Gastrocnemius medialis (tissue), 4 donors: ENCODE results near the gene TUB. TPM values are rescaled to one million over a fixed set of nuclear protein-coding genes. Genes with fewer than 3 reads are reported as not detected.

Experiments used
- ATAC-seq, 2 donors: fragments of 150-250 bp; one replicate each; pipeline ENCODE4 v1.9.1; 2016
- DNase-seq, 2 donors: peaks; one replicate each; pipeline ENCODE4 v3.0.0-alpha.2; 2019
- H3K27ac ChIP-seq, 4 donors: fragments of 200-600 bp; sonication (generic); 1 replicate in 1 of 4; 2 replicates in 3 of 4; pipeline ENCODE4 v1.5.1; 2016 to 2018; ENCODE audit warnings: mild to moderate bottlenecking in 2 of 4, moderate library complexity in 1 of 4
- H3K27me3 ChIP-seq, 3 donors: fragments of 200-600 bp; sonication (generic) in 2 of 3; 1 replicate in 1 of 3; 2 replicates in 2 of 3; pipeline versions ENCODE4 v1.5.1 to v1.6.0; 2016 to 2019; ENCODE audit warnings: mild to moderate bottlenecking in 1 of 3, moderate library complexity in 1 of 3
- H3K36me3 ChIP-seq, 2 donors: fragments of 200-600 bp; sonication (generic) in 1 of 2; one replicate each; pipeline ENCODE4 v1.5.1; 2017 to 2018
- H3K4me1 ChIP-seq, 2 donors: fragments of 200-600 bp; sonication (generic) in 1 of 2; one replicate each; pipeline ENCODE4 v1.5.1; 2016 to 2017; ENCODE audit warnings: mild to moderate bottlenecking in 2 of 2
- H3K4me3 ChIP-seq, 4 donors: fragments of 200-600 bp; sonication (generic) in 3 of 4; 1 replicate in 1 of 4; 2 replicates in 3 of 4; pipeline ENCODE4 v1.5.1; 2016 to 2019; ENCODE audit warnings: mild to moderate bottlenecking in 2 of 4
- H3K9me3 ChIP-seq, 3 donors: fragments of 200-600 bp; sonication (generic) in 2 of 3; 1 replicate in 1 of 3; 2 replicates in 2 of 3; pipeline ENCODE4 v1.5.1; 2016 to 2019
- CTCF ChIP-seq, 5 experiments: fragments of 450-650 bp in 3 of 5; fragments of 200-600 bp in 2 of 5; sonication (generic) in 2 of 5; IDR thresholded peaks in 4 of 5; conservative IDR thresholded peaks in 1 of 5; 1 replicate in 4 of 5; 2 replicates in 1 of 5; pipeline ENCODE4 v1.5.1; 2016 to 2019; ENCODE audit warnings: antibody characterized with exemption in 5 of 5, mild to moderate bottlenecking in 3 of 5, moderate library complexity in 3 of 5
- POLR2A ChIP-seq, 2 donors: fragments of 450-650 bp; IDR thresholded peaks; one replicate each; pipeline ENCODE4 v1.6.1; 2017; ENCODE audit warnings: antibody characterized with exemption in 2 of 2, mild to moderate bottlenecking in 2 of 2, moderate library complexity in 2 of 2
- in situ Hi-C, 4 donors: fragments of 200-750 bp; cut with MboI; loops; one replicate each; pipeline versions ENCODE4 v1.15.0 to v1.8.0; 2017; ENCODE audit warnings: low sequenced_read_pairs in 4 of 4
- intact Hi-C: fragments of 100-400 bp; cut with DNase I; formaldehyde crosslinking; loops from one replicate; pipeline ENCODE4 v1.15.1; 2023; ENCODE audit warnings: low total_unique reads
- total RNA-seq, 4 donors: library from RNA; depleted of rRNA; stranded (reverse); fragments of >200 nt; gene quantifications; one replicate each; pipeline versions ENCODE4 v1.1.0 to v1.2.3, GENCODE V29; 2016

Gene TUB
- total RNA-seq, 4 donors from 2014 or later, result 0.71 to 1.2 (median 1.1) TPM

DNA sequence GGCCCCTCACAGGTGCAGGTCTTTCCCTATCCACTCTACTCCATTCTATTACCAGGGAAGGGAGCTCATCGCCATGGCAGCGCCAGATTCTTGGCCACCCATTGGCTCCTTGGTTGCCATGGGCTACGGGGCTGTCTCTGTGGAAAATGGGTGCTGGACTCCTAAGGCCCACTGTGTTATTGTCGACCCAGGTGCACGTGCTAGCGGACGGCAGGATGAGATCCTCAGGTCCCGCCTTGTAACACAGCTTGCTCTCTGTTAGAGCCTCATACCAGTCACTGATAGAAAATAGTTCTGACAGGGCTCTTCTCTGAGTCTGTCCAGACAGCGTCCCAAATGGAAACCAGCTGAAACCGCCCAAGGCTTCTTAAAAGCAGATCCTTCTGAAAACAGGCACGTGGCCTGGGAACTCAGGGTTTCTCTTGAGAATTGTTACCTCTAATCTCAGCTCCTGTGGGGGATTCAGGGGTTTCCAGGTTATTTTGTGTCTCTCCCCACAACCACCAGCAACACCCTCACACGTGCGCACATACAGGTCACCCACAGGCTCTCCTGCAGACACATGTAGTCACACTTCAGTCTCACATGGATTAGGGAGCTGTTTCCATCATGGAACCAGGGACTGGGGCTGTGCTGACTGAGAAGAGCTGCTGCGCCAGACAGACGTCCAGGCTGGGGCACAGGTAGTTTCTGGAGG lies 1.5 kb downstream of the TUB start:
- peaks cover 0 to 11% of the 10 kb centered on the region in 2 donors for H3K4me1 ChIP-seq
- intact Hi-C loops, result no loop called here

GRCh38 chr11:8083088-8083395 lies 2.0 kb downstream of the TUB start:
- intact Hi-C loops, result no loop called here
- Histone ChIP-seq H3K9me3 (no peaks in the 10 kb centered on the region), H3K27me3 (peaks cover 0 to 5% (median 0%) of the 10 kb centered on the region in 3 donors), H3K27ac (no peak overlapping the region), H3K36me3 (no peaks in the 10 kb centered on the region), H3K4me1 (peaks cover 0 to 11% of the 10 kb centered on the region in 2 donors), H3K4me3 (no peak overlapping the region)
- ATAC-seq, result no peak
- no peak for DNase-seq
- in situ Hi-C loops, result no loop called here
- TF ChIP-seq POLR2A (IDR thresholded peaks at IDR 0.05) (no peak), CTCF (IDR thresholded peaks at IDR 0.05 in 4 of 5, conservative IDR thresholded peaks at IDR 0.05 in 1 of 5) (no peak)

More for the DNA sequence above, 1.5 kb downstream of the TUB start:
- no peak overlapping the region for H3K27ac ChIP-seq
- no peaks in the 10 kb centered on the region for H3K9me3 ChIP-seq
- TF ChIP-seq POLR2A (IDR thresholded peaks at IDR 0.05) (no peak), CTCF (IDR thresholded peaks at IDR 0.05 in 4 of 5, conservative IDR thresholded peaks at IDR 0.05 in 1 of 5) (no peak)
- ATAC-seq (no peak), DNase-seq (no peak)
- peaks cover 0 to 5% (median 0%) of the 10 kb centered on the region in 3 donors for H3K27me3 ChIP-seq
- in situ Hi-C loops, result no loop called here
- H3K36me3 ChIP-seq, result no peaks in the 10 kb centered on the region
- H3K4me3 ChIP-seq, result no peak overlapping the region

DNA sequence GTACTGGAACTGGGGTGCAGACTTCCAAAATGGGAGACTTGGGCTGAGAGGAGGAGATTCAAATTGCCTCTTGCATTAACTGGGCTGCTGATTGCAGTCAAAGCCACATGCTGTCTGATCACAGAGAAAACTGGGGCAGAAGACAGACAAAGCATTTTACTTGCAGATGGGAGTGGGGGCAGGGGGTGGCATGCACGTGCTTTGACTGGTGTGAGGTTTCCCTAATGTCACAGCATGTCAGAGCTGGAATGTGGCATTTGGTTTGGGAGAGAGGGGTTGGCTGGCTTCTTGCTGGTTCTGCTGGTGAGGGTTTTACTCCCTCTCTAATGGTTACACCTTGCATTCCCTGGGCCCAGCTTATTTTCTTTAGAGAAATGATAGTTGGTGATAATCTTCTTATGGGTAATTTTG lies 2.9 kb downstream of the TUB start:
- ATAC-seq, result no peak
- H3K4me1 ChIP-seq, result peaks cover 0 to 11% of the 10 kb centered on the region in 2 donors
- DNase-seq, result no peak
- H3K36me3 ChIP-seq, result no peaks in the 10 kb centered on the region
- H3K27me3 ChIP-seq, result peaks cover 0 to 5% (median 0%) of the 10 kb centered on the region in 3 donors
- no peak overlapping the region for H3K4me3 ChIP-seq
- intact Hi-C loops (no loop called here), in situ Hi-C loops (no loop called here)
- TF ChIP-seq CTCF (IDR thresholded peaks at IDR 0.05 in 4 of 5, conservative IDR thresholded peaks at IDR 0.05 in 1 of 5) (no peak), POLR2A (IDR thresholded peaks at IDR 0.05) (no peak)
- no peak overlapping the region for H3K27ac ChIP-seq
- no peaks in the 10 kb centered on the region for H3K9me3 ChIP-seq

DNA sequence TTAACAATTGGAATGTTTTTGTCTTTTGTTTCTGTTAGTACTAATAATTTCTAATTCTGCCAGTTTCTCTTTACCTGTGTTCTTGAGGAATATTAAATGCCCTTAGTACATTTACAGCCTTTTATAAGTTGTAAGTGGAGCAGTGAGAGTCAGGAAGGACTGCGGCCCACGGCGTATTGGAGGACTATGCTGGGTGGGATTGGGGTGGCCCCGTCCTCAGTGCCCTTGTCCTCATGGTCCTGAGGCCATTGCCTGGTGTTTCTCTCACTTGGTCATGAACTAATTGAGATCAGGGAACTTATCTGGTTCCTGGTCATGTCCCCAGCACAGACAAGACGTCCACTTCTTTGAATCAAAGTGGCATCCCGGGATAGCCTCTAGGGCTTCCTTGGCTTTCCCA lies 3.3 kb downstream of the TUB start:
- DNase-seq (no peak), ATAC-seq (no peak)
- Histone ChIP-seq H3K4me3 (no peak overlapping the region), H3K4me1 (peaks cover 0 to 11% of the 10 kb centered on the region in 2 donors), H3K9me3 (no peaks in the 10 kb centered on the region), H3K27me3 (peaks cover 0 to 5% (median 0%) of the 10 kb centered on the region in 3 donors), H3K27ac (no peak overlapping the region), H3K36me3 (no peaks in the 10 kb centered on the region)
- in situ Hi-C loops, result no loop called here
- no peak for TF ChIP-seq CTCF (IDR thresholded peaks at IDR 0.05 in 4 of 5, conservative IDR thresholded peaks at IDR 0.05 in 1 of 5)
- intact Hi-C loops, result no loop called here
